Ecto neural progenitor cell (in vitro differentiated cells): ENCODE data around the gene ARHGEF4.

ENCODE experiments used
- DNase-seq: peaks from one replicate; pipeline ENCODE4 v3.0.0-alpha.2; 2018; ENCODE audit warnings: low spot score

Gene ARHGEF4

GRCh38 chr2:130852521-130853115 lies 15.9 kb downstream of the ARHGEF4 start:
- no peak for DNase-seq

DNA sequence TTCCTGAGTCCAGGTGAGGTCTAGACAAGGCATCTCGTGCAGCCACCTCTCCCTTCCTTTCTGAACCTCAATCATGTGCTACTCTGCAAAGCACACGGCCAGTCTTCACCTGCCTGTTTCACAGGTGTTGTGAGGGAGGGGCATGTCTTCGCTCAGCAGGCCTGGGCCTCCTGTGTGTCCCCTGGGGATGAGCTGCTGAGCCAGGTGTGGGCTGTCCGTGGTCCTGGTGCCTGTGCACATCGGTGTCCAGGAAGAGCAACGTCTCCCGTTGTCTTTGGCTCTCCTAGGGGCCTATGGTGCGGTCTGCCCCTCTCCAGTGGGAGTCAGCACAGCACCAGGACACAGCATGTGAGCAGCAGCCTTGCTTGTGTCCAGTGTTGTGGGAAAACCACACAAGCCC lies 16.7 kb downstream of the ARHGEF4 start:
- DNase-seq: no peak

GRCh38 chr2:130854301-130854700 lies 17.6 kb downstream of the ARHGEF4 start:
- DNase-seq: no peak

DNA sequence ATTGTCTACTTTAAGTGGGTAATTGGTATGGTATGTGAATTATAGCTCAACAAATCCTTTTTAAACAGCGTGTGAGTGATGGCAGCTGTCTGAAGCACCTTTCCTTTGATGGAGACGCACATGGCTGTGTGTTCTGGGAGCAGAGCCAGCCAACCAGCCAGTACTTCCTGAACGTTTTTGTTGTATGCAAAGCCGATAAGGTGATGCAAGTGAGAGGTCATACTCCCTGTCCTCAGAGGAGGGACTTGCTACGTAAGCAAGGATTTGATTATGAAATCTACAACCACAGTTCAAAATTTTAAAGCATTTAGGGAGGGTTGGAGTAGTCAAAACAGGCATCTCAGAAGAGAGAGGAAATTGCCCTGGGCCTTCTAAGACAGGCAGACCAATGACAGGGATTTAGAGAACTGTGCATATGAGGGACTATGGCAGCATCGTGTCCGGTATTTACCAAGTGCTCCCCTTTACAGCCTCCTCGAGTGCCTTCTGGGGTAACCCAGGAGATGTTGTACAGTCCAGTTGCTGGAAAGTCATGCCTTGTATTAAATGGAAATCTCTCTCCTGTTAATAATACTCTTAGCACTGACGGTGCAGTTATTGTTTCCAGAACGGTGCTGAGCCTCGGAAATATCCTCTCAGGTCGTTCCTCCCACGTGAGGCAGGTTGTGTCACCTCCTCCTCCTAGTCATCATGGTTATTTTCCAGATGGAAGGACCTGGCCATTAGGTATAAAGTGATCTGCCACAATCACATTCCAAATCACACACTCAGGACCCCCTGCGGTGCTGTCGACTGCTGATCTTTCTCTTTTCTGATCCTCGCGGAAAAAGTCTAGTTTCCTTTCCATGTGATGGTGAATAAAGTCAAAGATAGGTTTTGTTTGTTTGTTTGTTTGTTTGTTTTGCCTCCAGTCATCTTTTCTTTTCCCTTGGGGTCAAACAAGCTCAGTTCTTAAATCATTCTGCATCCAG lies 28.4 kb downstream of the ARHGEF4 start:
- no peak for DNase-seq

DNA sequence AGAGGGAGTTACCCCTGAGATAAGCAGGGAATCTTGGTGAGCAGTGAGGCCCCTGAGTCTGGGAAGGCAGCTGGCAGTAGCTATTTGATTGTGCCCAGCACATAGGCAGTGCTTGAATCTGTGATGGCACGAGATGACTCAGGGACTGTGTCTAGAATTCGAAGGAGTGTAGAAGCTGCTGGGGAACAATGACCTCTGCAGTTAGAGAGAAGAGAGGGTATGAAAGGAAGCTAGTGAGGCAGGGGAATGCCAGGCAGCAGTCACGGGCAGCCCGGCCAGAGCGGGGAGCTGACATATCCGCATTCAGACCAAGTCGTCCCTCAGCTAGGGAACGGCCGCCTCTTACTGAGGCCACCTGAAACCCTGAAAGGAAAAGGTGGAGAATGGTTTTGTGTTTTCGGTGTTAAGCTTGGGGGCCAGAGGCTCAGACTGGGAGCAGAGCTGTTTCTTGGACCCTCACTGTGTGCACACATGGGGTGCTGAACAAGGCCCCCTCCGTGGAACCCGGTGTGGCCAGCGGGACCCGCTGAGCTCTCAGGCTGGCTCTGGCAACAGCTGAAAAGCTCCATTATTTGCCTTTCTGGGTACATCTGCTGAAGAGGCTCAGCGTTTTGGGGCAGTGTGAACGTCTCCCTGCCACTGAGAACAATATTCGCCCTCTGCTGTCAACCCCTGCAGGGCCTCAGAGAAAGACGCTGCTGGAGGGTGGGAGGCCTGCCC lies 32.9 kb downstream of the ARHGEF4 start:
- DNase-seq: no peak

GRCh38 chr2:130870161-130870485 lies 33.4 kb downstream of the ARHGEF4 start:
- DNase-seq: no peak

DNA sequence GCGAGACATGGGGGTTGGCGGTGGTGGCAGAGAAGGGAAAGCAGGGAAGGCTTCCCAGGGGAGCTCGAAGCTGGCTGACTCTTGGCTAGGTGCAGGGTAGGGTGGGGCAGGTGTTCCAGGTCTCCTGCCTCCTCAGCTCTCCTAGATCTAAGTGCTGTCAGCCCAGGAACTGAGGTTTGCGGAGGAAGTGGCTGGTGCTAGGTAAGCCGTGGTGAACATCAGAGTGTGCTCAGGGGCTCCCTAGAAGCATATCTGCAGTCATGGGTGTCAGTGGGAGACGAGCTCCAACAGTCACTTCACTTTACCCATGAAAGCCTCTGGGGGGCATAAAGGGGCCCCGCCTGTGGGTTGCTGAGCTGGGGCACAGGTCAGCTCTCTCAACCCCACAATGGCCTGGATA lies 34.1 kb downstream of the ARHGEF4 start:
- peak; percentile 32 for DNase-seq

DNA sequence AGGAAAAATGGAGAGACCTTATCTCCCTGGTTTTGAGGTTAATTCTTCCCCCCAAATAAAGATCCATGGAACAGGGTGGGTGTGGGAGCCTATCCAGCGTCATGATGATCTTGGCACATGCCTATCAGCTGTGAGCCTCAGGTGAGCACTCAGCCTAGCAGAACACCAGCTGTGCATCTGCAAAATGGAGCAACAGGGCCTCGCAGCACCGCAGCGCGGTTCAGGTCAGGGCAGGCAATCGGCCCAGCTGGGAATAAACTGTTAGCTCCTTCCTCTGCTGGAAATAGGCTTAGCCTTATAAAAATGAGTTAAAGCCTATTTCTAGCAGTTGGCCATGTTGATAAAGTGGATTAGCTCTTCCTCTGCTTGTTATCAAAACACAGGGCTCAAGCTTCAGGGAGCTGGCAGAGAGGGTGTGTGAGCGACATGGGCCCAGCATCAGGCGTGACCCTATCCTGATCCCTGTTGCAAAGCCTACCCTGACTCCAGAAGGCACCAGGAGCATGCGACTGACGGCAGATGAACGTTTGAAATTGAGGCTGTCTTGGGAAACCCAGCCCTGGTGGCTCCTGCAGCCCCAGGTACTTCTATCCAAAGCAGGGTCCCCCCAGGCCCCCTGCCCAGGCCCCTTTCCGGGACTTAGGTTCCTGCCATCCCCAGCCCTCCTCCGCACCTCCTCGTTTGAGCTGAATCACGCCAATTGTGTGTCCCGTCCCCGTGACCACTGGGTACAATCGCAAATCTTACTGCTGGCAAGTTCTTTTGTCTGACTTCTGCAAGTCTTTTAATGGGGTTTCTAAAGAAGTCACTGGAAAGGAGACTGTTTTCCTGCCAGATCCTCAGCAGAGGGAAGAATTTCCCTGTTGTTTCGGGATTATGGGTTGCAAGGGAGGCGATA lies 35.4 kb downstream of the ARHGEF4 start:
- DNase-seq: peak; percentile 72

DNA sequence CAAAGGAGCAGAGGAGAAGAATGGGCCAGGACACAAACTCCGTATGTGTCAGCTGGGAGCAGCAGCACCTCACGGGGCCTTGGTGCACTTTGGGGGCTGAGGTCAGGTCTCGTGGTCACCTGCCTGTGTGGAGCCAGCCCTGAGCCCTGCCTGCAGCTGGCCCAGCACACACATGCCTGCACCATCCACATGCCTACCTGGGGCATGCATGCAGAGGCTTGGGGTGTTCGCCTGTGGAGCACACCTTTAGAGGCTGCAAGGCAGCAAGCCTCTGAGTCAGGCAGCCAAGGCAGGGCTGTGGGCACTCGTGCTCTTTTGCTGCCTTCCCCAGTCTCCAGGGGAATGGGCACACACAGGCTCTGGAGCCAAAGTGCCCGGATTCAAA lies 36.0 kb downstream of the ARHGEF4 start:
- peak; percentile 63 for DNase-seq

- DNase-seq: peak; percentile 79
These were observed 37.1 kb downstream of the ARHGEF4 start for GRCh38 chr2:130873700-130874346.

DNA sequence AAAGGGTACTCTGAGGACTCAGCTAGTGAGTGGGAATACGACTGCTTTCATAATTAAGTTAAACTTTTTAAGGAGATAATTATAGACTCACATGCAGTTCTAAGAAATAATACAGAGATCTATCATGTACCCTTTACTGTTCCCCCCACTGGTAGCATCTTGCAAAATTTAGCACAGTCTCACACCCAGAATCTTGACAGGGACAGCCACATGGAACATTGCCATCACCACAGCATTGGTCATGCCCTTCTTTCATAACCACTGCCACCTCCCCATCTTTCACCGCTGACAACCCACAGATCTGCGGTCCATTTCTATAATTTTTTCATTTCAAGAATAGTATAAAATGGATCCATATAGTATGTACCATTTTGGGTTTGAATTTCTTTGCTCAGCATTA lies 37.8 kb downstream of the ARHGEF4 start:
- DNase-seq: no peak

- DNase-seq: peak; percentile 15
These were observed 39.2 kb downstream of the ARHGEF4 start for GRCh38 chr2:130875935-130876334.

GRCh38 chr2:130877258-130877657 lies 40.5 kb downstream of the ARHGEF4 start:
- DNase-seq: peak; percentile 11

- peak; percentile 4 for DNase-seq
These were observed 41.6 kb downstream of the ARHGEF4 start for GRCh38 chr2:130878316-130878715.

- DNase-seq: peak; percentile 15
These were observed 42.2 kb downstream of the ARHGEF4 start for GRCh38 chr2:130878933-130879332.

DNA sequence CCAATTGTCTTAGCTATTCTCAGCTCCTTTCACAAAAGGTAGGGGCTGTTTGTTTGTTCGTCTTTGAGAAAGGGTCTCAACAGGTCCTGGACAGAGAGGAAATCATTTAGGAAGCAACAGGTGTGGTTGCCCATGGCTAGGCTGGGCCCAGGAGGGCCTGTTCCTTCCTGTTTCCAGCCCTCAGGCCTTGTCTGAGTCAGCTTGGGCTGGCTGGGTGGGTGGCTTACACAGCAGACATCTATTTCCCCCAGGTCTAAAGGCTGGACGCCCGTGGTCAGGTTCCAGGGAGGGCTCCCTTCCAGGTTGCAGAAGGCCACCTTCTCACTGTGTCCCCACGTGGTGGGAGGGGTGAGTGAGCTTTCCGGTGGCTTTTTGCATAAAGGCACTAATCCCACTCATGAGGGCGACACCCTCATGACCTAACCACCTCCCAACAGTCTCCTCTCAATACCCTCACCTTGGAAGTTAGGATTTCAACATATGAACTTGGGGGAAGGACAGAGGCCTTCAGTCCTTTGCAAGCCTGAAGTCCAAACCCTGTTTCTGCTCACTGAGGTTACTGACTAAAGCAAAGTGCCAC lies 45.5 kb downstream of the ARHGEF4 start:
- DNase-seq: no peak

DNA sequence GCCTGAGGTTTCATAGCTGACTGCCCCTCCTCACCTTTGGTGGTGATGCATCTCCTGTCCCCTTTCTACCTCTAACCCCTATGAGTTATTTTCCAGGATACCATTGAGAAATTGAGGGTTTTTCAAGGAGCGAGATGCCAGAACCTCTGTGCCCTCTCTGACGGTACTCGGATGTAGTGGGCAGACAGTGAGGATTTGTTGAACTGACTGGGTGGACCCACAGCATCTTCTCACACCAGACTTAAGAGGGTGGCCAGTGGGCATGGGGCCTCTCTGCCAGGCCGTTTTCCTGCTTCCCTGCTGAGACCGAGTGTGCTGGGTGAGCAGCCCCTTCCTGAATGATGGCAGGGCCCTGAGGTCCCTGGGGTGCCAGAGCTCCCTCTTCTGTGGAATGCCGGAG lies 46.3 kb downstream of the ARHGEF4 start:
- no peak for DNase-seq

GRCh38 chr2:130883496-130883895 lies 46.8 kb downstream of the ARHGEF4 start:
- DNase-seq: no peak

- DNase-seq: no peak
These were observed 47.3 kb downstream of the ARHGEF4 start for GRCh38 chr2:130884013-130884412.

- no peak for DNase-seq
These were observed 47.8 kb downstream of the ARHGEF4 start for GRCh38 chr2:130884503-130884902.

DNA sequence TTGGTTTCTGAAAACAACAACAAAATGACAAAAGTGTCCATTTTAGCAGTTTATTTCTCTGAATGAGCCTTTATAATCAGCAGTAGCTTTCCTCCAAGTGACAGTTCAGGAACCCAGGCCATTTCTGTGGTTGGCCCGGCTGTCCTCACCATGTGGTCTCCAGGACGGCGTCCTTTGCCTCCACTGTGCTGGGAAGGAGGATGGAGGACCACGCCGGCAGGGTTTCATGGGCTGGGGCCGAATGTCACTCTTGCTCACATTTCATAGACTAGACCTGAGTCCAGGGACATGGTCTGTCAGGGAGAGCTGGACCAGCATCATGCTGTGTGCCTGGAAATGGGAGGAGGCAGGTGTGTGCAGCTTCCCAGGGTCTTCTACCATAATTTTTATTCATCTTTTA lies 50.9 kb downstream of the ARHGEF4 start:
- no peak for DNase-seq
